Inferior parietal cortex (tissue), 1 donor: ENCODE results near the gene EEPD1.
"Not testable (repeated sequence)": the region's sequence is repeated elsewhere in the genome, so short reads cannot be mapped to it uniquely, and the experiment has no call there.

Experiments used
- DNase-seq: peaks from one replicate; pipeline ENCODE4 v3.0.0-alpha.2; 2016; ENCODE audit errors: extremely low spot score

The EEPD1 gene

GRCh38 chr7:36214608-36215456, 61.8 kb downstream of the EEPD1 start:
- DNase-seq, result no peak

- DNase-seq, result no peak
Measured at GRCh38 chr7:36215457-36215765, 62.4 kb downstream of the EEPD1 start.

DNA sequence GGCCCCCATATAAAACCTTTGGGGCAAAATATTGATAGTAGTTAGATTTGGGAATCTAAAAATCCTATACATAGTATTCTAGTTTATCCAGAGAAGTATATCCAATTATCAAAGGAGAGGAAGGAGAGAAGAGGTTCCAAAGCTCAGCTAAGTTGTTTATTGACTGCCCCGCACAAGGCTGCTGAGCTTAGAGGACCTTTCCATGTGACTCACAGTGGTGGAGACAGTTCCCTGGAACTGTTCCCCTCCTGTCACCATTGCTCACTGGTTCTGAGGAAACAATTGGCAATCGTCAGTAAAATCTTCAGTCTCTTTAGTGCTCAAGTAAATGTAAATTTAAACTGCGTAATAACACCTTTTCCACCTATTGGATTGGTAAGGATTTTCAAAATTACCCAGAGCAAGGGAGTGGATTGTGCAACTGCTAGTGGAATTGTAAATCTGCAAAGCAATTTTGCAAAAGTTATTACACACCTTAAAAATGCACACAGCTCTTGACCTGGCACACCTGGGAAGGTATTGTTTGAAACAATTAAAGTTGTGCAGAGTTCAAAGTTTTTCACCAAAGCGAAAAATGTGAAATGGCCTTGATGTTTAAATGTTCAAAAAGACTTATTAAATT, 63.1 kb downstream of the EEPD1 start:
- DNase-seq, result no peak

DNA sequence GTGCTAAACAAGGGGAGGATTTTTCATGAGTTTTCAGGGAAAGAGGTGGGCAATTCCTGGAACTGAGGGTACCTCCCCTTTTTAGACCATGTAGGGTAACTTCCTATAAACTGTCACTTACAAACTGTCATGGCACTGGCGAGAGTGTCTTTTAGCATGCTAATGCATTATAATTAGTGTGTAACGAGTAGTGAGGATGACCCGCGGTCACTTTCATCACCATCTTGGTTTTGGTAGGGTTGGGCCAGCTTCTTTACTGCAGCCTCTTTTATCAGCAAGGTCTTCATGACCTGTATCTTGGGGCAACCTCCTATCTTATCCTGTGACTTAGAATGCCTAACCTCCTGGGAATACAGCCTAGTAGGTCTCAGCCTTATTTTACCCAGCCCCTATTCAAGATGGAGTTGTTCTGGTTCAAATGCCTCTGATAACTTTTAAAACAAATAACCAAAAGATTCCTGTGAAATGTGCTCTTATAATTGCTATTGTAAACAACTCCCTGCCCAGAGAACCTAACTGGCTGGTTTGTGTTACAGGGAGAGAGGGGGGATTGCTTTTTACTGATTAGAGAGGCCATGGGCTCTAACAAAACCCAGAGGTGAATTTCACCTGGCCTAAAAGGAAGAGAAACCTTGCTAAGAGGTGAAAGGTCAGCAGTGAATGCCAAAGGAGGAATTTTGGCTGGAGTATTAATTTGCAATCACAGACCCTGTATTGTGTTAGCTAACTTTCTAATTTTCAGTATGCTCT, 64.3 kb downstream of the EEPD1 start:
- no peak for DNase-seq

DNA sequence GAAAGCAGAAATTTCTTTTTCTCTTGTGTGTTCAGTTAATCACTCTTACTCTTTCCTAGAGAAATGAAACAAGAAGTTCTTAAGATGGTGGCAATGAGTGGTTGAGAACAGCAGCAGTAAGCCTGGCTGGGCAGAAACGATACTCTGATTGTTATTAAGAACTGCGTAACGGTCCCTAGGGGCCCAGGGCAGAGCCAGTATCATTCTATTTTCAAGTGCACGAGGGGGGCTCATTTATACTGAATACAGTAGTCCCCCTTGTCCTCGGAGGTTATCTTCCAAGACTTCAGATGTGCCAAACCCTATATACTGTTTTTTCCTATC, 64.9 kb downstream of the EEPD1 start:
- DNase-seq, result no peak

GRCh38 chr7:36219429-36219828, 66.4 kb downstream of the EEPD1 start:
- no peak for DNase-seq

GRCh38 chr7:36223851-36224250, 70.8 kb downstream of the EEPD1 start:
- no peak for DNase-seq

GRCh38 chr7:36224934-36225858, 72.1 kb downstream of the EEPD1 start:
- no peak for DNase-seq

GRCh38 chr7:36226151-36226550, 73.1 kb downstream of the EEPD1 start:
- DNase-seq, result no peak

DNA sequence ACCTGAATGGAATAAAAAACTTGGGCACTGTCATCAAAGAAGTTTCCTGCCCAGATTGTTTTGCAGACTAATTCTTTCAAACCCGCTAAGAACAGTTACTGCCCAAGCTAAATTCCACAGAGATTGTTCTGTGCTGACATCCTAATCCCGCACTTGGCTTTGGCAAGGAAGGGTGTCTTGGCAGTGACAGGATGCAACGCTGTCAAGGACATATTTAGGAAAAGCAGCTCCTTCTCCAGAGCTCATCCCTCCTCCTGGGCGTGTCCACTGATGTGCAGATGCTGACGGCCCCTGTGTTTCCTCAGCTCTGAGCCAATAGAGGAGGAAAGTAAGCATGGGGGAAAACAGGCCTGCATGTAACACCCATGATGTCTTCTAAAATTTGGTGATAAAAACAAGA, 74.2 kb downstream of the EEPD1 start:
- DNase-seq, result no peak

- DNase-seq, result no peak
Measured at GRCh38 chr7:36228039-36228438, 75.0 kb downstream of the EEPD1 start.

GRCh38 chr7:36231406-36231805, 78.4 kb downstream of the EEPD1 start:
- DNase-seq, result no peak

- no peak for DNase-seq
Measured at GRCh38 chr7:36232555-36232954, 79.5 kb downstream of the EEPD1 start.

GRCh38 chr7:36232971-36233550, 80.0 kb downstream of the EEPD1 start:
- DNase-seq, result no peak

DNA sequence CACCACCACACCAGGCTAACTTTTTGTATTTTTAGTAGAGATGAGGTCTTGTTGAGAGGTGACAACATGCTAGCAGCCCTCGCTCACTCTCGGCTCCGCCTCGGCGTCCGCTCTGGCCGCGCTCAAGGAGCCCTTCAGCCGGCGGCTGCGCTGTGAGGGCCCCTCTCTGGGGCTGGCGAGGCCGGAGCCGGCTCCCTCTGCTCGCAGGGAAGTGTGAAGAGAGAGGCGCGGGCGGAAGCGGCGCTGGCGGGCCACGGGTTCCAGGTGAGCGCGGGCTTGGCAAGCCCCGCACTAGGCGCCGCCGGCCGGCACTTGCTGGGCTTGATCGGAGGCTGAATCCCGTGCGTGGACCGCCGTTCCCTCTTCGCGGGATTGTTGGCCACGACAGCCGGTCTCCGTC, 83.0 kb downstream of the EEPD1 start:
- DNase-seq, result no peak

- no peak for DNase-seq
Measured at GRCh38 chr7:36238138-36238537, 85.1 kb downstream of the EEPD1 start.

GRCh38 chr7:36243356-36243755, 90.3 kb downstream of the EEPD1 start:
- DNase-seq, result not testable (repeated sequence)

DNA sequence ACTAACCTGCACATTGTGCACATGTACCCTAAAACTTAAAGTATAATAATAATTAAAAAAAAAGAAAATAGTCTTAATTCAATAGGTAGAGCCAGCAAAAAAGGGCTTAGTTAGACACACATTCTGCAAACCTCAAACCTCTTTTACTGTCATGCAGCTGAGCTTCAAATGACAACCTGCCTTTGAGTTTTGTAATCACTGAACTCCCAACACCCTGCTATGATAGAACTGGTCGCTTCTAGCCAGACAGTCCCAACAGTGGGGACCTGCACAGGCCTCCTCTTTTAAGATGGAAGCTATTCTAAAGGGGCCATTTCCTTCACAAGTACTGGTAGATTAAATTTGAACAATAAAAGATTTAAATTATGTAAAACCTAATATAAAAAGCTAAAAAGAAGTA, 90.9 kb downstream of the EEPD1 start:
- not testable (repeated sequence) for DNase-seq

- DNase-seq, result no peak
Measured at GRCh38 chr7:36244429-36244828, 91.4 kb downstream of the EEPD1 start.

- DNase-seq, result no peak
Measured at GRCh38 chr7:36245684-36246299, 92.7 kb downstream of the EEPD1 start.

GRCh38 chr7:36249091-36249490, 96.0 kb downstream of the EEPD1 start:
- DNase-seq, result no peak
